ENCODE data around the gene FARS2. TPM values are rescaled to one million over a fixed set of nuclear protein-coding genes. Genes with fewer than 3 reads are reported as not detected.

The FARS2 gene
- total and polyA plus RNA-seq, 2 of the 13 experiments (the other 11 are each of a cell fraction or from before 2014, with no cell fraction given) = 15.4 to 26.0 TPM

DNA sequence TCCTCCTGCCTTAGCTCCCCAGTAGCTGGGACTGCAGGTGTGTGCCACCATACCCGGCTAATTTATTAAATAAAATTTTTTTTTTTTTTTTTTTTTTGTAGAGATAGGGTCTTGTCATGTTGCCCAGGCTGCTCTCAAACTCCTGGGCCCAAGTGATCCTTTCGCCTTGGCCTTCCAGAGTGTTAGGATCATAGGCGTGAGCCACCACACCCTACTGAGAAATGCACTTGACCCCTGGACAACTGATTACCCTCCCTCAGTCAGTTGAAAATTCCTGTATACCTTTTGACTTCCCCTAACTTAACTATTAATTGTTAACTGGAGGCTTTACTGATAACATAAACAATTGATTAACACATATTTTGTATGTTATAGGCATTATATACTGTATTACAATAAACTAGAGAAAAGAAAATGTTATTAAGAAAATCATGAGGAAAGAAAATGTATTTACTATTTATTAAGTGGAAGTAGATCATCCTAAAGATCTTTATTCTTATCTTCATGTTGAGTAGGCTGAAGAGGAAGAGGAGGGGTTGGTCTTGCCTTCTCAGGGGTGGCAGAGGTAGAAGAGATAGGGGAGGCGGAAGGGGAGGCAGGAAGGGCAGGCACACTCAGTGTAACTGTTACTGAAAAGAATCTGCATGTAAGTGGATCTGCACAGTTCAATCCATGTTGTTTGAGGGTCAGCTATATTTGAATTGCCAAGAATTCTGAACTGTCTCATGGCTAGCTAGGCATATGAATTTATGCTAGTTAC, 104.3 kb downstream of the FARS2 start:
- H3K27me3 ChIP-seq (ENCODE audit: control insufficient read depth in 1 of 2, insufficient read depth in 2 of 2, low read length in 2 of 2) = no peaks in the 10 kb centered on the region
- no peaks in the 10 kb centered on the region for H3K4me1 ChIP-seq (ENCODE audit: insufficient read depth, low read length)
- ATAC-seq (no peak), FAIRE-seq (no peak), DNase-seq (ENCODE audit: low spot score) (no peak)
- H3K27ac ChIP-seq (ENCODE audit: extremely low read length, insufficient read depth, low read length) = no peak overlapping the region
- intact Hi-C loops (cut with micrococcal nuclease; ENCODE audit: unreplicated experiment) (no loop called here), in situ Hi-C loops (cut with HindIII; ENCODE audit: extremely low pct_ligation_motif_present, low pct_unique_long_range_greater_than_20kb) (no loop called here)
- H3K4me3 ChIP-seq (replicated peaks in 1 of 3; ENCODE audit: insufficient read depth in 1 of 3, low read depth in 2 of 3, low read length in 3 of 3) = no peak overlapping the region
- peaks cover 0 to 3% of the 10 kb centered on the region in 2 experiments; a peak in 2 of 5 replicates for H3K36me3 ChIP-seq (replicated peaks in 1 of 2; ENCODE audit: control insufficient read depth in 1 of 2, insufficient read depth in 2 of 2, low read length in 2 of 2)
- no peak overlapping the region for H3K9ac ChIP-seq (ENCODE audit: insufficient read depth, low read depth, low read length)
- H3K9me3 ChIP-seq (ENCODE audit: low read length) = no peaks in the 10 kb centered on the region
- no peaks in the 10 kb centered on the region for H4K20me1 ChIP-seq (ENCODE audit: insufficient read depth, low read length)
- POLR2A ChIA-PET = no interaction called here
- 99% methylated on average over 4 of the region's 4 CpGs for WGBS (ENCODE audit: low lambda C conversion rate)
- CTCF ChIA-PET (ENCODE audit: low intra/inter-chr PET ratio, low total read pairs) = interaction anchor here (0.7 kb wide), 1 partner anchor 151 kb away, joined by 3 read pairs; no protein-coding TSS in a partner anchor
- H3K79me2 ChIP-seq (ENCODE audit: insufficient read depth, low read length) = no peaks in the 10 kb centered on the region
- no TSS peak for BruUV-seq (replicated peaks)
- TF ChIP-seq MLLT10 (CRISPR knock-in tag; IDR thresholded peaks at IDR 0.05) (no peak), ZNF569 (CRISPR knock-in tag; IDR thresholded peaks at IDR 0.05; ENCODE audit: borderline replicate concordance) (no peak), TSC22D2 (CRISPR knock-in tag; IDR thresholded peaks at IDR 0.05; ENCODE audit: borderline replicate concordance) (no peak), SYNCRIP (IDR thresholded peaks at IDR 0.05; ENCODE audit: insufficient read depth, low read depth, low read length) (no peak)
- TF ChIP-seq, protein P1, sequence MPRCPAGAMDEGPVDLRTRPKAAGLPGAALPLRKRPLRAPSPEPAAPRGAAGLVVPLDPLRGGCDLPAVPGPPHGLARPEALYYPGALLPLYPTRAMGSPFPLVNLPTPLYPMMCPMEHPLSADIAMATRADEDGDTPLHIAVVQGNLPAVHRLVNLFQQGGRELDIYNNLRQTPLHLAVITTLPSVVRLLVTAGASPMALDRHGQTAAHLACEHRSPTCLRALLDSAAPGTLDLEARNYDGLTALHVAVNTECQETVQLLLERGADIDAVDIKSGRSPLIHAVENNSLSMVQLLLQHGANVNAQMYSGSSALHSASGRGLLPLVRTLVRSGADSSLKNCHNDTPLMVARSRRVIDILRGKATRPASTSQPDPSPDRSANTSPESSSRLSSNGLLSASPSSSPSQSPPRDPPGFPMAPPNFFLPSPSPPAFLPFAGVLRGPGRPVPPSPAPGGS (CRISPR knock-in tag; IDR thresholded peaks at IDR 0.05) = no peak
- no peak overlapping the region for H2AFZ ChIP-seq (ENCODE audit: low read length)
- no peak overlapping the region for H3K4me2 ChIP-seq (ENCODE audit: low read depth, low read length)

DNA sequence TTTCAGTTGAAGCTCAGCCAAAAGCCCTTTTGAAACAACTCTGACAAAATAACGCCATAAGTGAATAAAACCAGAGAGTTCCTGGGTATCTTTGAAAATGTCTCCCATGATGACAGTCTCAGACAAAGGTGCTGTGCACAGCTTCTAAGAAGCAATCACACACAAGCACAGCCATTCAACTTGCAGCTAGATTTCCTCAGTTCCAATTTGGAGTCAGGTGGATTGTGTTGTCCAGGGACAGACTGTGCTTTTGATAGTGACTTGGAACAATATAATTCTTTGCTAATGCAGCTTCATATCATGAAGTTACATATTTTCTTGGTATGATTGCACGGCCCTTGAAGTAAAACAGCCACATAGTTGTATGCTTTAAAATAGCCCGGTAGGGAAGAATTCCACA, 105.6 kb downstream of the FARS2 start:
- POLR2A ChIA-PET = no interaction called here
- intact Hi-C loops (cut with micrococcal nuclease; ENCODE audit: unreplicated experiment) = no loop called here

More for the DNA sequence above, 105.6 kb downstream of the FARS2 start:
- CTCF ChIA-PET (ENCODE audit: low intra/inter-chr PET ratio, low total read pairs) = no interaction called here
- TF ChIP-seq, protein P2, sequence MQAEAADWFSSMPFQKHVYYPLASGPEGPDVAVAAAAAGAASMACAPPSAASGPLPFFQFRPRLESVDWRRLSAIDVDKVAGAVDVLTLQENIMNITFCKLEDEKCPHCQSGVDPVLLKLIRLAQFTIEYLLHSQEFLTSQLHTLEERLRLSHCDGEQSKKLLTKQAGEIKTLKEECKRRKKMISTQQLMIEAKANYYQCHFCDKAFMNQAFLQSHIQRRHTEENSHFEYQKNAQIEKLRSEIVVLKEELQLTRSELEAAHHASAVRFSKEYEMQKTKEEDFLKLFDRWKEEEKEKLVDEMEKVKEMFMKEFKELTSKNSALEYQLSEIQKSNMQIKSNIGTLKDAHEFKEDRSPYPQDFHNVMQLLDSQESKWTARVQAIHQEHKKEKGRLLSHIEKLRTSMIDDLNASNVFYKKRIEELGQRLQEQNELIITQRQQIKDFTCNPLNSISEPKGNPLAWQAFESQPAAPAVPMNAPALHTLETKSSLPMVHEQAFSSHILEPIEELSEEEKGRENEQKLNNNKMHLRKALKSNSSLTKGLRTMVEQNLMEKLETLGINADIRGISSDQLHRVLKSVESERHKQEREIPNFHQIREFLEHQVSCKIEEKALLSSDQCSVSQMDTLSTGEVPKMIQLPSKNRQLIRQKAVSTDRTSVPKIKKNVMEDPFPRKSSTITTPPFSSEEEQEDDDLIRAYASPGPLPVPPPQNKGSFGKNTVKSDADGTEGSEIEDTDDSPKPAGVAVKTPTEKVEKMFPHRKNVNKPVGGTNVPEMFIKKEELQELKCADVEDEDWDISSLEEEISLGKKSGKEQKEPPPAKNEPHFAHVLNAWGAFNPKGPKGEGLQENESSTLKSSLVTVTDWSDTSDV (CRISPR knock-in tag; IDR thresholded peaks at IDR 0.05) = no peak
- TF ChIP-seq ZSCAN29 (CRISPR knock-in tag; conservative IDR thresholded peaks at IDR 0.05) = no peak
- no peak for TF ChIP-seq ZNF234 (CRISPR knock-in tag; conservative IDR thresholded peaks at IDR 0.05)
- no peak for TF ChIP-seq ARNTL (CRISPR knock-in tag; IDR thresholded peaks at IDR 0.05)
- TF ChIP-seq ATF7-NPFF (CRISPR knock-in tag; IDR thresholded peaks at IDR 0.05; ENCODE audit: low read depth) = no peak
- no peak for TF ChIP-seq NBN (conservative IDR thresholded peaks at IDR 0.05)
- TF ChIP-seq, protein P3, sequence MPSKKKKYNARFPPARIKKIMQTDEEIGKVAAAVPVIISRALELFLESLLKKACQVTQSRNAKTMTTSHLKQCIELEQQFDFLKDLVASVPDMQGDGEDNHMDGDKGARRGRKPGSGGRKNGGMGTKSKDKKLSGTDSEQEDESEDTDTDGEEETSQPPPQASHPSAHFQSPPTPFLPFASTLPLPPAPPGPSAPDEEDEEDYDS (CRISPR knock-in tag; IDR thresholded peaks at IDR 0.05) = no peak
- TF ChIP-seq ZNF557 (CRISPR knock-in tag; IDR thresholded peaks at IDR 0.05) = no peak
- no peak for DNase-seq (ENCODE audit: low spot score)
- Histone ChIP-seq H3K9me3 (ENCODE audit: low read length) (no peaks in the 10 kb centered on the region), H4K20me1 (ENCODE audit: insufficient read depth, low read length) (no peaks in the 10 kb centered on the region), H3K79me2 (ENCODE audit: insufficient read depth, low read length) (no peaks in the 10 kb centered on the region), H3K4me3 (replicated peaks in 1 of 3; ENCODE audit: insufficient read depth in 1 of 3, low read depth in 2 of 3, low read length in 3 of 3) (no peak overlapping the region), H3K9ac (ENCODE audit: insufficient read depth, low read depth, low read length) (no peak overlapping the region), H3K36me3 (replicated peaks in 1 of 2; ENCODE audit: control insufficient read depth in 1 of 2, insufficient read depth in 2 of 2, low read length in 2 of 2) (peaks cover 0 to 3% of the 10 kb centered on the region in 2 experiments; a peak in 2 of 5 replicates), H2AFZ (ENCODE audit: low read length) (no peak overlapping the region), H3K27ac (ENCODE audit: extremely low read length, insufficient read depth, low read length) (no peak overlapping the region), H3K4me1 (ENCODE audit: insufficient read depth, low read length) (no peaks in the 10 kb centered on the region), H3K4me2 (ENCODE audit: low read depth, low read length) (no peak overlapping the region), H3K27me3 (ENCODE audit: control insufficient read depth in 1 of 2, insufficient read depth in 2 of 2, low read length in 2 of 2) (no peaks in the 10 kb centered on the region)
- 83% methylated on average over 3 of the region's 3 CpGs for WGBS (ENCODE audit: low lambda C conversion rate)
- FAIRE-seq = no peak
- in situ Hi-C loops (cut with HindIII; ENCODE audit: extremely low pct_ligation_motif_present, low pct_unique_long_range_greater_than_20kb) = no loop called here
- no TSS peak for BruUV-seq (replicated peaks)
- ATAC-seq = no peak

All from HepG2 (cell line).